ENCODE results near the gene ADGRG4. TPM values are rescaled to one million over a fixed set of nuclear protein-coding genes. Genes with fewer than 3 reads are reported as not detected.

The ADGRG4 gene
- total and polyA plus RNA-seq, 4 experiments from 2014 or later, result not detected

Other genes with a start within 250 kb of the ADGRG4 start
- 10 to 100 TPM; 32.3 to 32.8 TPM for gene FHL1, start 153.4 kb upstream of the ADGRG4 start, total RNA-seq
- 10 to 100 TPM; 55.5 to 58.3 TPM for gene FHL1, start 153.4 kb upstream of the ADGRG4 start, polyA plus RNA-seq
- 10 to 100 TPM in 1 of 2 experiments, 1 to 10 TPM in 1; 8.5 to 10.1 TPM for gene MAP7D3, start 49.6 kb upstream of the ADGRG4 start, total RNA-seq
- 1 to 10 TPM; 2.4 to 7.9 TPM for gene MAP7D3, start 49.6 kb upstream of the ADGRG4 start, polyA plus RNA-seq
- gene BRS3, start 187.0 kb downstream of the ADGRG4 start, total RNA-seq, result not detected
- gene BRS3, start 187.0 kb downstream of the ADGRG4 start, polyA plus RNA-seq, result not detected
- gene HTATSF1, start 196.6 kb downstream of the ADGRG4 start, total RNA-seq, result 10 to 100 TPM; 31.6 to 34.7 TPM
- 10 to 100 TPM; 70.4 to 82.1 TPM for gene HTATSF1, start 196.6 kb downstream of the ADGRG4 start, polyA plus RNA-seq
- gene VGLL1, start 231.3 kb downstream of the ADGRG4 start, total RNA-seq, result not detected
- not detected for gene VGLL1, start 231.3 kb downstream of the ADGRG4 start, polyA plus RNA-seq